K562 (cell line): ENCODE results near the gene GPR68. TPM values are rescaled to one million over a fixed set of nuclear protein-coding genes. Genes with fewer than 3 reads are reported as not detected.

Experiments used
- ATAC-seq: fragments of 200-7000 bp; cut with Tn5 transposase; 3 replicates; pipeline ENCODE4 v1.9.1; 2020; ENCODE audit warnings: moderate library complexity
- BruUV-seq: library from RNA; stranded (reverse); fragments of 400-500 nt; replicated peaks from 2 replicates; lab custom pipeline; 2021; lab: Mats Ljungman, UMichigan
- CTCF ChIA-PET: fragments of 300-600 bp; formaldehyde crosslinking; extraction: SDS; loops from one replicate; lab custom pipeline; 2021; ENCODE audit warnings: low intra/inter-chr PET ratio; lab: Yijun Ruan, JAX
- POLR2A ChIA-PET: fragments of 300-600, 350-650 bp; sonication (Branson Sonifier 250); formaldehyde crosslinking; extraction: SDS; loops from one replicate; lab custom pipeline; 2021; ENCODE audit warnings: antibody characterized with exemption, inconsistent platforms; lab: Yijun Ruan, JAX
- DNase-seq, 4 experiments: peaks; one replicate each; pipeline versions ENCODE4 v3.0.0 to v3.0.0-alpha.2; 2011 to 2018; ENCODE audit warnings: low spot score in 3 of 4, mixed read lengths in 3 of 4; ENCODE audit errors: extremely low read depth in 1 of 4
- FAIRE-seq: peaks from 2 replicates; lab custom pipeline; 2011; peaks lifted over from hg19 to GRCh38; lab: Jason Lieb, UNC
- H2AFZ ChIP-seq: 2 replicates; pipeline ENCODE4 v1.6.0; 2011; ENCODE audit warnings: low read depth, low read length, control low read depth, inconsistent platforms
- H3K27ac ChIP-seq: fragments of 200-600 bp; 3 replicates; pipeline ENCODE4 v1.8.0; 2011; ENCODE audit warnings: low read depth, mild to moderate bottlenecking, control low read depth, inconsistent platforms, low read length, moderate library complexity, mixed read lengths; ENCODE audit errors: extremely low read depth
- H3K27me3 ChIP-seq, 2 experiments: fragments of 300-600 bp in 1 of 2; 2 replicates in 1 of 2; 3 replicates in 1 of 2; pipeline versions ENCODE4 v1.6.0 to v1.8.0; 2011; ENCODE audit warnings: inconsistent platforms in 2 of 2, low read length in 2 of 2, mild to moderate bottlenecking in 1 of 2, mixed read lengths in 1 of 2, moderate library complexity in 1 of 2; ENCODE audit not compliant: control insufficient read depth in 2 of 2, insufficient read depth in 2 of 2
- H3K36me3 ChIP-seq: fragments of 300-600 bp; 3 replicates; pipeline ENCODE4 v1.8.0; 2011; ENCODE audit warnings: mild to moderate bottlenecking, low read length, inconsistent platforms; ENCODE audit not compliant: control insufficient read depth, insufficient read depth
- H3K4me1 ChIP-seq, 2 experiments: fragments of 200-600 bp in 1 of 2; replicated peaks in 1 of 2; 2 replicates in 1 of 2; 3 replicates in 1 of 2; pipeline versions ENCODE4 v1.5.1 to v1.8.0; 2011; ENCODE audit warnings: inconsistent platforms in 2 of 2, low read length in 2 of 2, mild to moderate bottlenecking in 1 of 2, mixed read lengths in 1 of 2, moderate library complexity in 1 of 2; ENCODE audit not compliant: control insufficient read depth in 2 of 2, insufficient read depth in 2 of 2
- H3K4me2 ChIP-seq: 2 replicates; pipeline ENCODE4 v1.6.1; 2011; ENCODE audit warnings: low read length, control low read depth, inconsistent platforms, mixed read lengths; ENCODE audit not compliant: insufficient read depth
- H3K4me3 ChIP-seq: fragments of 200-600 bp; sonication (generic), shearing (Covaris generic); 2 replicates; pipeline ENCODE4 v1.5.1; 2016; ENCODE audit warnings: control low read depth, inconsistent platforms
- H3K79me2 ChIP-seq: fragments of 200-600 bp; 3 replicates; pipeline ENCODE4 v1.8.0; 2011; ENCODE audit warnings: low read length, inconsistent platforms; ENCODE audit not compliant: control insufficient read depth, insufficient read depth
- H3K9ac ChIP-seq, 2 experiments: 2 replicates each; pipeline versions ENCODE4 v1.6.0 to v1.6.1; 2011; ENCODE audit warnings: low read depth in 2 of 2, low read length in 2 of 2, control low read depth in 1 of 2, inconsistent platforms in 1 of 2, mild to moderate bottlenecking in 1 of 2, mixed read lengths in 1 of 2; ENCODE audit not compliant: insufficient read depth in 1 of 2
- H3K9me1 ChIP-seq: one replicate; pipeline ENCODE4 v1.6.0; 2011; ENCODE audit warnings: inconsistent platforms, mild to moderate bottlenecking, low read length, moderate library complexity; ENCODE audit not compliant: control insufficient read depth, insufficient read depth
- H3K9me3 ChIP-seq: replicated peaks from 2 replicates; pipeline ENCODE4 v1.5.1; 2011; ENCODE audit warnings: low read depth, low read length, inconsistent platforms; ENCODE audit not compliant: control insufficient read depth, insufficient read depth
- H4K20me1 ChIP-seq: replicated peaks from 2 replicates; pipeline ENCODE4 v1.6.1; 2011; ENCODE audit warnings: low read length, inconsistent platforms, mixed read lengths; ENCODE audit not compliant: control insufficient read depth, insufficient read depth
- ARID4B ChIP-seq: sonication (generic); formaldehyde crosslinking; IDR thresholded peaks from 2 replicates; pipeline ENCODE4 v1.8.0; 2022; ENCODE audit warnings: mild to moderate bottlenecking, missing genetic modification reagents
- BACH1 ChIP-seq: fragments of 200-800 bp; sonication (Bioruptor generic); IDR thresholded peaks from 2 replicates; pipeline ENCODE4 v1.6.1; 2016; ENCODE audit warnings: missing genetic modification characterization, missing compliant biosample characterization
- CCNT2 ChIP-seq: IDR thresholded peaks from 2 replicates; pipeline ENCODE4 v1.6.1; 2011; ENCODE audit warnings: borderline replicate concordance, low read depth, mild to moderate bottlenecking, moderate library complexity, mixed read lengths, low read length; ENCODE audit not compliant: insufficient read length; ENCODE audit errors: extremely low read depth
- CHD4 ChIP-seq: fragments of 200-600 bp; sonication (generic); IDR thresholded peaks from 3 replicates; pipeline ENCODE4 v1.6.1; 2012; ENCODE audit warnings: low read depth, mild to moderate bottlenecking, mixed read lengths, low read length, inconsistent platforms; ENCODE audit not compliant: insufficient read depth, insufficient replicate concordance, poor library complexity, severe bottlenecking
- NR2C1 ChIP-seq, 2 experiments: fragments of 450-650 bp; IDR thresholded peaks; 2 replicates each; pipeline ENCODE4 v1.6.1; 2017; ENCODE audit warnings: mild to moderate bottlenecking in 2 of 2, antibody characterized with exemption in 1 of 2, inconsistent platforms in 1 of 2, missing compliant biosample characterization in 1 of 2, missing genetic modification characterization in 1 of 2
- PHB2 ChIP-seq: fragments of 450-650 bp; IDR thresholded peaks from 2 replicates; pipeline ENCODE4 v1.6.1; 2017; ENCODE audit warnings: low read depth
- PREB ChIP-seq: sonication (generic); formaldehyde crosslinking; IDR thresholded peaks from 2 replicates; pipeline ENCODE4 v1.8.1; 2023; ENCODE audit warnings: mild to moderate bottlenecking, missing genetic modification reagents
- RBM22 ChIP-seq: fragments of 200-400 bp; formaldehyde crosslinking; IDR thresholded peaks from 2 replicates; pipeline ENCODE4 v1.6.1; 2018; ENCODE audit warnings: low read length, low read depth; ENCODE audit not compliant: poor library complexity, severe bottlenecking
- TRIM24 ChIP-seq, 2 experiments: fragments of 450-650 bp; IDR thresholded peaks; 2 replicates each; pipeline ENCODE4 v1.6.1; 2016
- ZKSCAN8 ChIP-seq: fragments of 200-800 bp; sonication (Bioruptor generic); IDR thresholded peaks from 2 replicates; pipeline ENCODE4 v1.6.1; 2016; ENCODE audit warnings: missing genetic modification characterization, missing compliant biosample characterization
- ZNF445 ChIP-seq: fragments of 250-450 bp; sonication (Bioruptor Pico); IDR thresholded peaks from 2 replicates; pipeline ENCODE4 v1.4.0; 2020; ENCODE audit warnings: low read depth, mild to moderate bottlenecking, moderate library complexity
- ZNF57 ChIP-seq: fragments of 450-650 bp; formaldehyde crosslinking; IDR thresholded peaks from 2 replicates; pipeline ENCODE4 v1.4.0; 2020; ENCODE audit warnings: mild to moderate bottlenecking, moderate library complexity
- ZSCAN32 ChIP-seq: fragments of 450-650 bp; formaldehyde crosslinking; IDR thresholded peaks from 2 replicates; pipeline ENCODE4 v1.4.0; 2020; ENCODE audit warnings: mild to moderate bottlenecking, moderate library complexity
- WGBS: fragments of 100-300 bp; shearing (Covaris generic); methylation state at CpG from one replicate; pipeline ENCODE4 v1.1.6; 2016; ENCODE audit warnings: low coverage, mixed read lengths; ENCODE audit not compliant: insufficient coverage; ENCODE audit errors: missing lambda C conversion rate; 5-methylcytosine and 5-hydroxymethylcytosine counted together
- in situ Hi-C: fragments of 300-500 bp; cut with MboI; formaldehyde crosslinking; loops from 4 replicates; pipeline ENCODE4 v1.15.0; 2018; ENCODE audit warnings: inconsistent platforms, mixed read lengths
- intact Hi-C: fragments of 100-400 bp; cut with micrococcal nuclease; formaldehyde crosslinking; loops from 2 replicates; pipeline ENCODE4 v1.14.2; 2022
- polyA plus RNA-seq, 8 experiments: library from polyadenylated mRNA; depleted of rRNA in 4 of 8; stranded (reverse) in 5 of 8; unstranded in 3 of 8; fragments of >200 nt; fragmentation: Nextera tagmentation in 2 of 8; fragmentation: Illumina TruSeq in 1 of 8; extraction: Ambion mirVana in 2 of 8; extraction: Trizol in 1 of 8; gene quantifications; 2 replicates each; pipeline versions ENCODE4 v1.2.1 to v1.2.3, GENCODE V29; 2011 to 2014; ENCODE audit warnings: inconsistent platforms in 1 of 8, missing spikeins in 1 of 8
- total RNA-seq, 7 experiments: library from RNA; depleted of rRNA in 6 of 7; stranded (reverse); fragments of >200 nt in 6 of 7; fragmentation: Illumina TruSeq in 2 of 7; extraction: Trizol in 2 of 7; gene quantifications; 2 replicates each; pipeline versions ENCODE4 v1.2.1 to v1.2.3, GENCODE V29; 2011 to 2021; ENCODE audit warnings: low replicate concordance in 1 of 7

The GPR68 gene
- total and polyA plus RNA-seq, 9 of the 15 experiments (the other 6 are each of a cell fraction or from before 2014, with no cell fraction given), result 0.41 to 9.4 (median 3.7) TPM

- peaks cover 41 to 53% of the 10 kb centered on the region in 2 experiments for H3K4me1 ChIP-seq
- H4K20me1 ChIP-seq, result no peaks in the 10 kb centered on the region
- H3K27me3 ChIP-seq, result no peaks in the 10 kb centered on the region
- WGBS, result 1% methylated on average over 7 of the region's 7 CpGs
- peak overlapping the region; percentile 83 for H3K27ac ChIP-seq
- no peak overlapping the region for H3K4me3 ChIP-seq
- H3K36me3 ChIP-seq, result peaks cover 8% of the 10 kb centered on the region; the same call in 1 of the 3 replicates
- FAIRE-seq (peak; percentile 98), ATAC-seq (peak; percentile 61), DNase-seq (peak; percentile 51 to 87 (median 62))
- no TSS peak for BruUV-seq
- no peaks in the 10 kb centered on the region for H3K9me3 ChIP-seq
- no peaks in the 10 kb centered on the region for H3K9me1 ChIP-seq
- peak overlapping the region in 1 of 2 experiments; percentile 34; a peak in 1 of 4 replicates for H3K9ac ChIP-seq
- ChIA-PET POLR2A (interaction anchor here (0.6 to 1.5 kb wide), 4 partner anchors 11 to 181 kb away, joined by 3 to 4 read pairs (median 3); no protein-coding TSS in a partner anchor), CTCF (no interaction called here)
- peak overlapping the region; percentile 47 for H2AFZ ChIP-seq
- peaks cover 28% of the 10 kb centered on the region for H3K79me2 ChIP-seq
- in situ Hi-C loops (no loop called here), intact Hi-C loops (loop anchor here (5.0 kb wide), 1 partner anchor 66 kb away; no protein-coding TSS in a partner anchor)
- peak overlapping the region; percentile 70 for H3K4me2 ChIP-seq
- TF ChIP-seq NR2C1 (IDR thresholded peaks at IDR 0.05) (no peak), NR2C1 (tag; IDR thresholded peaks at IDR 0.05) (peak; percentile 95), CCNT2 (peak; percentile 38), PREB (CRISPR knock-in tag) (no peak), ZKSCAN8 (peak; percentile 97), ZNF57 (CRISPR knock-in tag) (peak; percentile 84; the same call in 1 of the 2 replicates), RBM22 (no peak), TRIM24 (IDR thresholded peaks at IDR 0.05) (peak; percentile 9 to 75; a peak in 2 of 4 replicates), BACH1 (tag) (peak; percentile 89), ARID4B (CRISPR knock-in tag) (no peak), ZSCAN32 (CRISPR knock-in tag) (peak; percentile 72; the same call in 1 of the 2 replicates), ZNF445 (peak; percentile 93), CHD4 (no peak), PHB2 (peak; percentile 50; the same call in 1 of the 2 replicates)
These were observed 23.5 kb upstream of the GPR68 start for GRCh38 chr14:91267965-91268437.
